Measurements from ENCODE around the gene HAUS3. TPM values are rescaled to one million over a fixed set of nuclear protein-coding genes. Genes with fewer than 3 reads are reported as not detected.

Gene HAUS3
- total and polyA plus RNA-seq, 2 of the 8 experiments (the other 6 are each of a cell fraction or from before 2014, with no cell fraction given), result 3.2 to 14.8 TPM

DNA sequence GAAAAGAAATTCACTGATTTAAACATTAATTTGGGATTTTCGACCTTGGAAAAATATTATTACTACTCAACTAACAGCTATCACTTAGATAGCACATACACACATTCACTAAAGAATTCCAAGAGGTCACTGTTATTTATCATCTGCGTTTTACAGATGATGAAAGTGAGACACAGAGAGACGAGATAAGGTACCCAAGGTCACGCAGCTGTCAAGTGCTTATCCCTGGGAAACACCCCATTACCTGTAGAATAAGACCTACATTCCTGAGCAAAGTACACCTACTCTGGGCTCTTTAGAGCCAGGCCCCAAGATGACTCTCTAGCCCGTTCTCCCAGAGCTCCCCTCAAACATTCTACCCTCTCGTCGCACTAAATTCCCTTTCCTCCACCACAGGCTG lies 48.6 kb downstream of the HAUS3 start (continued):
- TF ChIP-seq, protein P1, sequence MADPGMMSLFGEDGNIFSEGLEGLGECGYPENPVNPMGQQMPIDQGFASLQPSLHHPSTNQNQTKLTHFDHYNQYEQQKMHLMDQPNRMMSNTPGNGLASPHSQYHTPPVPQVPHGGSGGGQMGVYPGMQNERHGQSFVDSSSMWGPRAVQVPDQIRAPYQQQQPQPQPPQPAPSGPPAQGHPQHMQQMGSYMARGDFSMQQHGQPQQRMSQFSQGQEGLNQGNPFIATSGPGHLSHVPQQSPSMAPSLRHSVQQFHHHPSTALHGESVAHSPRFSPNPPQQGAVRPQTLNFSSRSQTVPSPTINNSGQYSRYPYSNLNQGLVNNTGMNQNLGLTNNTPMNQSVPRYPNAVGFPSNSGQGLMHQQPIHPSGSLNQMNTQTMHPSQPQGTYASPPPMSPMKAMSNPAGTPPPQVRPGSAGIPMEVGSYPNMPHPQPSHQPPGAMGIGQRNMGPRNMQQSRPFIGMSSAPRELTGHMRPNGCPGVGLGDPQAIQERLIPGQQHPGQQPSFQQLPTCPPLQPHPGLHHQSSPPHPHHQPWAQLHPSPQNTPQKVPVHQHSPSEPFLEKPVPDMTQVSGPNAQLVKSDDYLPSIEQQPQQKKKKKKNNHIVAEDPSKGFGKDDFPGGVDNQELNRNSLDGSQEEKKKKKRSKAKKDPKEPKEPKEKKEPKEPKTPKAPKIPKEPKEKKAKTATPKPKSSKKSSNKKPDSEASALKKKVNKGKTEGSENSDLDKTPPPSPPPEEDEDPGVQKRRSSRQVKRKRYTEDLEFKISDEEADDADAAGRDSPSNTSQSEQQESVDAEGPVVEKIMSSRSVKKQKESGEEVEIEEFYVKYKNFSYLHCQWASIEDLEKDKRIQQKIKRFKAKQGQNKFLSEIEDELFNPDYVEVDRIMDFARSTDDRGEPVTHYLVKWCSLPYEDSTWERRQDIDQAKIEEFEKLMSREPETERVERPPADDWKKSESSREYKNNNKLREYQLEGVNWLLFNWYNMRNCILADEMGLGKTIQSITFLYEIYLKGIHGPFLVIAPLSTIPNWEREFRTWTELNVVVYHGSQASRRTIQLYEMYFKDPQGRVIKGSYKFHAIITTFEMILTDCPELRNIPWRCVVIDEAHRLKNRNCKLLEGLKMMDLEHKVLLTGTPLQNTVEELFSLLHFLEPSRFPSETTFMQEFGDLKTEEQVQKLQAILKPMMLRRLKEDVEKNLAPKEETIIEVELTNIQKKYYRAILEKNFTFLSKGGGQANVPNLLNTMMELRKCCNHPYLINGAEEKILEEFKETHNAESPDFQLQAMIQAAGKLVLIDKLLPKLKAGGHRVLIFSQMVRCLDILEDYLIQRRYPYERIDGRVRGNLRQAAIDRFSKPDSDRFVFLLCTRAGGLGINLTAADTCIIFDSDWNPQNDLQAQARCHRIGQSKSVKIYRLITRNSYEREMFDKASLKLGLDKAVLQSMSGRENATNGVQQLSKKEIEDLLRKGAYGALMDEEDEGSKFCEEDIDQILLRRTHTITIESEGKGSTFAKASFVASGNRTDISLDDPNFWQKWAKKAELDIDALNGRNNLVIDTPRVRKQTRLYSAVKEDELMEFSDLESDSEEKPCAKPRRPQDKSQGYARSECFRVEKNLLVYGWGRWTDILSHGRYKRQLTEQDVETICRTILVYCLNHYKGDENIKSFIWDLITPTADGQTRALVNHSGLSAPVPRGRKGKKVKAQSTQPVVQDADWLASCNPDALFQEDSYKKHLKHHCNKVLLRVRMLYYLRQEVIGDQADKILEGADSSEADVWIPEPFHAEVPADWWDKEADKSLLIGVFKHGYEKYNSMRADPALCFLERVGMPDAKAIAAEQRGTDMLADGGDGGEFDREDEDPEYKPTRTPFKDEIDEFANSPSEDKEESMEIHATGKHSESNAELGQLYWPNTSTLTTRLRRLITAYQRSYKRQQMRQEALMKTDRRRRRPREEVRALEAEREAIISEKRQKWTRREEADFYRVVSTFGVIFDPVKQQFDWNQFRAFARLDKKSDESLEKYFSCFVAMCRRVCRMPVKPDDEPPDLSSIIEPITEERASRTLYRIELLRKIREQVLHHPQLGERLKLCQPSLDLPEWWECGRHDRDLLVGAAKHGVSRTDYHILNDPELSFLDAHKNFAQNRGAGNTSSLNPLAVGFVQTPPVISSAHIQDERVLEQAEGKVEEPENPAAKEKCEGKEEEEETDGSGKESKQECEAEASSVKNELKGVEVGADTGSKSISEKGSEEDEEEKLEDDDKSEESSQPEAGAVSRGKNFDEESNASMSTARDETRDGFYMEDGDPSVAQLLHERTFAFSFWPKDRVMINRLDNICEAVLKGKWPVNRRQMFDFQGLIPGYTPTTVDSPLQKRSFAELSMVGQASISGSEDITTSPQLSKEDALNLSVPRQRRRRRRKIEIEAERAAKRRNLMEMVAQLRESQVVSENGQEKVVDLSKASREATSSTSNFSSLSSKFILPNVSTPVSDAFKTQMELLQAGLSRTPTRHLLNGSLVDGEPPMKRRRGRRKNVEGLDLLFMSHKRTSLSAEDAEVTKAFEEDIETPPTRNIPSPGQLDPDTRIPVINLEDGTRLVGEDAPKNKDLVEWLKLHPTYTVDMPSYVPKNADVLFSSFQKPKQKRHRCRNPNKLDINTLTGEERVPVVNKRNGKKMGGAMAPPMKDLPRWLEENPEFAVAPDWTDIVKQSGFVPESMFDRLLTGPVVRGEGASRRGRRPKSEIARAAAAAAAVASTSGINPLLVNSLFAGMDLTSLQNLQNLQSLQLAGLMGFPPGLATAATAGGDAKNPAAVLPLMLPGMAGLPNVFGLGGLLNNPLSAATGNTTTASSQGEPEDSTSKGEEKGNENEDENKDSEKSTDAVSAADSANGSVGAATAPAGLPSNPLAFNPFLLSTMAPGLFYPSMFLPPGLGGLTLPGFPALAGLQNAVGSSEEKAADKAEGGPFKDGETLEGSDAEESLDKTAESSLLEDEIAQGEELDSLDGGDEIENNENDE (IDR thresholded peaks at IDR 0.05; ENCODE audit: insufficient replicate concordance, low read length), result no peak
- TF ChIP-seq, protein P2, sequence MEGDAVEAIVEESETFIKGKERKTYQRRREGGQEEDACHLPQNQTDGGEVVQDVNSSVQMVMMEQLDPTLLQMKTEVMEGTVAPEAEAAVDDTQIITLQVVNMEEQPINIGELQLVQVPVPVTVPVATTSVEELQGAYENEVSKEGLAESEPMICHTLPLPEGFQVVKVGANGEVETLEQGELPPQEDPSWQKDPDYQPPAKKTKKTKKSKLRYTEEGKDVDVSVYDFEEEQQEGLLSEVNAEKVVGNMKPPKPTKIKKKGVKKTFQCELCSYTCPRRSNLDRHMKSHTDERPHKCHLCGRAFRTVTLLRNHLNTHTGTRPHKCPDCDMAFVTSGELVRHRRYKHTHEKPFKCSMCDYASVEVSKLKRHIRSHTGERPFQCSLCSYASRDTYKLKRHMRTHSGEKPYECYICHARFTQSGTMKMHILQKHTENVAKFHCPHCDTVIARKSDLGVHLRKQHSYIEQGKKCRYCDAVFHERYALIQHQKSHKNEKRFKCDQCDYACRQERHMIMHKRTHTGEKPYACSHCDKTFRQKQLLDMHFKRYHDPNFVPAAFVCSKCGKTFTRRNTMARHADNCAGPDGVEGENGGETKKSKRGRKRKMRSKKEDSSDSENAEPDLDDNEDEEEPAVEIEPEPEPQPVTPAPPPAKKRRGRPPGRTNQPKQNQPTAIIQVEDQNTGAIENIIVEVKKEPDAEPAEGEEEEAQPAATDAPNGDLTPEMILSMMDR (IDR thresholded peaks at IDR 0.05; ENCODE audit: control extremely low read depth in 1 of 3, insufficient read depth in 1 of 3, low read depth in 1 of 3, low read length in 3 of 3), result no peak
- TF ChIP-seq EP300 (IDR thresholded peaks at IDR 0.05; ENCODE audit: borderline replicate concordance in 1 of 2, low read depth in 2 of 2, low read length in 2 of 2), result no peak
- TF ChIP-seq MAFK (IDR thresholded peaks at IDR 0.05; ENCODE audit: low read depth, low read length), result no peak
- no peak for TF ChIP-seq KDM1A (IDR thresholded peaks at IDR 0.05; ENCODE audit: borderline replicate concordance, low read length)
- no peak for TF ChIP-seq GTF2F1 (IDR thresholded peaks at IDR 0.05; ENCODE audit: borderline replicate concordance, low read depth, low read length)
- TF ChIP-seq NANOG (IDR thresholded peaks at IDR 0.05; ENCODE audit: insufficient read depth, low read depth, low read length, poor library complexity, severe bottlenecking), result no peak
- TF ChIP-seq BACH1 (IDR thresholded peaks at IDR 0.05; ENCODE audit: low read length), result no peak
